AG08396 (cell line): Measurements from ENCODE around the gene TEKTIP1.

Experiments used
- DNase-seq: peaks from one replicate; pipeline ENCODE4 v3.0.0; 2012; ENCODE audit warnings: low spot score, mixed read lengths

The TEKTIP1 gene

DNA sequence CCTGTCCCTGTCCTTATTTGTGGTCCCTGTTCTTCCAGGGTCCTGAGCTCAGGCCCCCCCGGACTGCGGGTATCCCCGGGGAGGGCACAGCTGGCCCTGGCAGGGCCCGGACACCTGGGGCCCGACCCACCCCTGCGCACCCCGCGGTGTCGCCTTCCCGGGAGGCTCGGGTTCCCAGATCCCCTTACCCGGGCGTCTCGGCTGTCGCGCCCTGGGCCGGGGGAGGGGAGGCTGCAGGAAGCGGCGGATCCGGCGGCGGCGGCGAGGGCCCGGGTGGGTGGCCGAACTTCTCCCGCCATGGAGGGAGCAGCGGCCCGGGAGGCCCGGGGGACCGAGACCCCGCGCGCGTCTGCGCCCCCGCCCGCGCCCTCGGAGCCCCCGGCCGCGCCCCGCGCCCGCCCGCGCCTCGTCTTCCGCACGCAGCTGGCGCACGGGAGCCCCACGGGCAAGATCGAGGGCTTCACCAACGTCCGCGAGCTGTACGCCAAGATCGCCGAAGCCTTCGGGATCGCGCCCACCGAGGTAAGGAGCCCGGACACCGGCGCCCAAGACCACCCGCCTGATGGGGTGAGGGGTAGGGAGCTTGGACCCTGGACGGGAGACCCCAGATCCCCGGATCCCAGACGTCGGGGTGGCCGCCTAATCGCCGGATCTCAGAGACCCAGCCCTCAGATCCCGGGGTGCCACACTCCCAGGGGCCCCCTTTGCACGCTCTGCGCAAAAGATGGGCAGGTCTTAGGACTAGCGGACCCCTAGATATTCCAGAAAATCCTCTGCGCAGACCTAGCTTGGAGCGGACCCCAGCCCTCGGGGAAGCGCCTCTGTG, 46.5 kb downstream of the TEKTIP1 start, which contains the start of gene GIPC3:
GIPC3 (plus strand) TSS at position 178 of the 826 bp plus-strand sequence; CDS start at position 298, 120 bp downstream.
- no peak for DNase-seq

DNA sequence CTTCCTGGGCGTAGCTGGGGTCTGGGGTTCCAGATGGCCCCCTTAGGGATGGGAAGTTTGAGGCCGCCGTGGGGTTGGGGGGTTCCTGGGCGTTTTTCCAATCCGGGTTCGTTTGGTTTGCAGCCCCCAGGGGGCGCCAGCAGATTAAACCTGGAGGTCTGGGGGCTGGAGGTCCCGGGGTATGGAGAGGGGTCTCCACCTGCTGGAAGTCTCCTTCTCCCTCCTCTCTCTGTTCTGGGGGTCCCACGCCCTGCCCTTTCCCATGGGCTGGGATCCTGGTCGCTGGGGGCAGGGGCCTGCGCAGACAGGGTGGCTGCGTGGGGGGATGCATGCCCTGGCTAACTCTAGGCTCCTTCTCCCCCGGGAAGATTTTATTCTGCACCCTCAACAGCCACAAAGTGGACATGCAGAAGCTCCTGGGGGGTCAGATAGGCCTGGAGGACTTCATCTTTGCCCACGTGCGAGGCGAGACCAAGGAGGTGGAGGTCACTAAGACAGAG, 47.2 kb downstream of the TEKTIP1 start:
- no peak for DNase-seq

DNA sequence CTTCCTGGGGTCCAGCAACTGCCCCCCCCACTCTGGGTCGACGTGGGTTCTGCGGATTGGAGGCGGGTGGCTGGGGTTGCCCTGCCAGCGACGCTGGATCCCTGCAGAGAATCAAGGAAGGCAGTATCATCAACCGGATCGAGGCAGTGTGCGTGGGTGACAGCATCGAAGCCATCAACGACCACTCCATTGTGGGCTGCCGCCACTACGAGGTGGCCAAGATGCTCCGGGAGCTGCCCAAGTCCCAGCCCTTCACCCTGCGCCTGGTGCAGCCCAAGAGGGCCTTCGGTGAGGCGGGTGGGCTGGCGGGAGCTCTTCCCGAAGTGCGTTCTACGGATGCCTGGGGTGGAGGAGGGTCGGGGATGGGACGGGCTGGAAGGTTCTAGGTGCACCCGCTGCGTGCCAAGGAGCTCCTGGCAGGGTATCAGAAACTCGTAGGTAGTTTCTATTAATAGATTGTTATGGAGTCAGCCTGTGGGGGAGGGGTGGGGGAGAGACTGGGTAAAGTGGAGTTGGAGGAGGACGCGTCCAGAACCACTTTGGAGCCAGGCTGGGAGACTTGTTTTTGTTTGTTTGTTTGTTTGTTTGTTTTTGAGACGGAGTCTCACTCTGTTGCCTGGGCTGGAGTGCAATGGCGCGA, 47.9 kb downstream of the TEKTIP1 start:
- no peak for DNase-seq

DNA sequence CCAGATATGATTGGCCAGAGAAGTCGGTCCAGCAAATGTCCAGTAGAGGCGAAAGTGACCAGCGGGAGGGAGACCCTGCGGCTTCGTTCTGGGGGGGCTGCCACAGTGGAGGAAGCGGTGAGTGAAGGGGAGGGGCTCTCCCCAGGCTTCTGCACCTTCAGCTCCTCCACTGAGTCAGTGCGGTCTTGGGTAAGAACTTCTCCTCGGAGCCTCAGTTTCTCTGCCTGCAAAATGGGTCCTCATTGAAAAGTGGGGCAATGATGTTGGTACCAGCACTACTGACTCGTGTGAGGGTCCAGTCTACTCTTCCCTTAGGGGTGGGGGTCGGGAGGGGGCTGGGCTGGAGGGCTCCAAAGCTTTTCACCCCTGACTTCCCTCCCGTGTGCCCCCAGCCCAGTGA, 50.5 kb downstream of the TEKTIP1 start:
- no peak for DNase-seq

DNA sequence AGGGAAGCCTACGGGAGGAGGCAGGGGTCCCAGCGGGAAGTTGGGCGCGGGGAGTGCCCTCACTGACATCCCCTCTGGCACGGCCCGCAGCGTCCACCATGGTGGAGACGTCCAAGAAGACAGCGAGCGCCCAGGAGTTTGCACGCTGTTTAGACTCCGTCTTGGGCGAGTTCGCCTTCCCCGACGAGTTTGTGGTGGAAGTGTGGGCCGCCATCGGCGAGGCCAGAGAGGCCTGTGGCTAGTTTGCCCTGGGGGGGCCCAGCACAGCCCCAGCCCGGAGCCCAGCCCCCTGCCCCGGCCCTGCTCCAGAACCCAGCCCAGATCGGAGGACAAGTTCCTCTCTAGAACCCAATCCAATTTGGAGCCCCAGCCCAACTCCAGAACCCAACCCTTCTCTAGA, 51.0 kb downstream of the TEKTIP1 start:
- DNase-seq = no peak

DNA sequence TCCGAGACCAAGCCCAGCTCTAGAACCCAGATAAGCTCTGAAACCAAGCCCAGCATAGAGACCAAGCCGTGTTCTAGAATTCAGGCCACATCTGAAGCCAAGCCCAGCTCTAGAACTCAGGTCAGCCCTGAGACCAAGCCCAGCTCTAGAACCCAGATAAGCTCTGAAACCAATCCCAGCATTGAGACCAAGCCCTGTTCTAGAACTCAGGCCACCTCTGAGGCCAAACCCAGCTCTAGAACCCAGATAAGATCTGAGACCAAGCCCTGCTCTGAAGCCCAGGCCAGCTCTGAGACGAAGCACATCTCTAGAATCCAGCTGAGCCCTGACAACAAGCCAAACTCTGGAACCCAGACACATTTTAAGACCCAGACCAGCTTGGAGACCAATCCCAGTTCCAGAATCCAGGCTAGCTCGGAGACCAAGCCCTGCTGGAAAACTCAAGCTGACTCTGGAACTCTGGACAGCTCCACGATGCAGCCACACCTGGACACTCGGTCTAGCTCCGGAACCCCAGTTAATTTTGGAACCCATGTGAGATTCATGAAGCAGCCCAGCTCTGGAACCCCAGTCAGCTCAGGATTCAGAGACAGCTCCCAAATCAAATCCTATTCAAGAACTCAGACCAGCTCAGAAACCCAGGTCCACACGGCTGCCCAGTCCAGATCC, 52.2 kb downstream of the TEKTIP1 start:
- DNase-seq = no peak

DNA sequence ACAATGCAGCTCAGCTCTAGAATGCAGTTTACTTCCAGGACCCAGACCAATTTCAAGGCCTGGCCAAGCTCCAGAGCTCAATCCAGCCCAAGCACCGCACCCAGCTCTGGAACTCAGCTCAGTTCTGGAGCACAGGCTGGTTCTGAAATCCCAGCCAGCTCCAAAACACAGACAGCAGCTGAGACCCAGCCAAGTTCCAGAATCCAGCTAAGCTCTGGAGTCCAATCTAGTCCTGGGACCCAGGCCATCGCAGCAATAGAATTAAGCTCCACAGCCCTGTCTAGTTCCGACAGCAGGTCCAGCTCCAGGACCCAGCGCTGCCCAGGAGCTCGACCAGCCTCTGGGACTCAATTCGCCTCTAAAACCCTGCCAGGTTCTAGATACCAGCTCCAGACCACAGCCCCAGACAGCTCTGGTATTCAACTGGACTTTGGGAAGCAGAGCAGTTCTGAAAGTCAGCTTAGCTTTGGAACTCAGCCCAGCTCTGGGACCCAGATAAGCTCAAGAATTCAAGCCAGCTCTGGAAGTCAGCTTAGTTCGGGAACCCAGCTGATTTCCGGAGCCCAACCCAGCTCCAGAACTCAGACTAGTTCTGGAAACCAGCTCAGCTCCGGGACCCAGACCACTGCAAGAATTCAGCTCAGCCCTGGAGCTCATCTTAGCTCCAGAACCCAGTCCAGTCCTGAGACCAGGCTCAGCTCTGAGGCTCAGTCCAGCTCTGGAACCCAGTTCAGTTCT, 53.1 kb downstream of the TEKTIP1 start:
- no peak for DNase-seq

DNA sequence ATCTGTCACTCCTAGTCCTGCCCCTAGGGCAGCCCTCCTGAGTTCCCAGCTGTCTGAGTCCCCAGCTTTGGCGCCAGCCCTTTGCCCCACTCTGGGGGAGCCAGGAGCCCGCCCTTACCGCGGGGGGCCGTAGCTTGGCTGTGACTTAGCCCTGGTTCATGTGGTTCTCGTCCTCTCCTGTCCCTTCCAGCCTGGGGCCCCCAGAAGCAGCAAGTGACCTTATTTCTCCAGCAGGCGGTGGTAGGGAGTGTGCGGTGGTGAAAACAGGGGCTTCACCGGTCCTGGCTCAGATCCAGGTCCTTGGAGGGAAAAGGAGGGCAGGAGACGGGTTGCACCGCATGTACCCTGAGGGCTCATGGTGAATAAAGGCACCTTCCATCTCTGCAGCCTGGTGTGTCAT, 54.2 kb downstream of the TEKTIP1 start:
- DNase-seq = no peak
